Activated naive CD8-positive, alpha-beta T cell treated with anti-CD3 and anti-CD28 coated beads, Interleukin-2, amount 10 ng/mL, durations not matched to agents 7 days and 5 days (primary cell): ENCODE results near the gene NPIPB2. TPM values are rescaled to one million over a fixed set of nuclear protein-coding genes. Genes with fewer than 3 reads are reported as not detected.

Source experiments
- total RNA-seq, 2 experiments: library from RNA; stranded (reverse); gene quantifications; one replicate each; pipeline ENCODE4 v1.2.3, GENCODE V29; 2021

The NPIPB2 gene
- total RNA-seq, 2 experiments from 2014 or later, result 18.1 to 18.3 TPM

Other genes with a start within 250 kb of the NPIPB2 start
- 10 to 100 TPM; 30.7 to 38.3 TPM for gene TXNDC11, start 199.2 kb downstream of the NPIPB2 start, total RNA-seq
- 10 to 100 TPM; 73.1 to 82.5 TPM for gene ZC3H7A, start 144.8 kb downstream of the NPIPB2 start, total RNA-seq
- 100 to 1,000 TPM; 159 to 165 TPM for gene RSL1D1, start 90.5 kb downstream of the NPIPB2 start, total RNA-seq
- 10 to 100 TPM; 88.3 to 90.7 TPM for gene GSPT1, start 26.1 kb downstream of the NPIPB2 start, total RNA-seq
- not detected for gene TNFRSF17, start 23.2 kb upstream of the NPIPB2 start, total RNA-seq
- 10 to 100 TPM; 16.6 to 22.8 TPM for gene SNX29, start 34.7 kb upstream of the NPIPB2 start, total RNA-seq